Transverse colon (tissue), 3 donors: ENCODE data around the gene TGM3.

Source experiments
- POLR2A ChIP-seq: fragments of 450-650 bp; IDR thresholded peaks from one replicate; pipeline ENCODE4 v1.6.1; 2016; ENCODE audit warnings: antibody characterized with exemption, mild to moderate bottlenecking, moderate library complexity
- TF ChIP-seq, protein P1 (sequence below), 5 experiments: fragments of 200-600 bp in 3 of 5; fragments of 450-650 bp in 2 of 5; sonication (generic) in 3 of 5; IDR thresholded peaks; 1 replicate in 2 of 5; 2 replicates in 3 of 5; pipeline ENCODE4 v1.5.1; 2016 to 2017; ENCODE audit warnings: antibody characterized with exemption in 5 of 5, inconsistent platforms in 3 of 5, mild to moderate bottlenecking in 2 of 5, moderate library complexity in 1 of 5

DNA sequence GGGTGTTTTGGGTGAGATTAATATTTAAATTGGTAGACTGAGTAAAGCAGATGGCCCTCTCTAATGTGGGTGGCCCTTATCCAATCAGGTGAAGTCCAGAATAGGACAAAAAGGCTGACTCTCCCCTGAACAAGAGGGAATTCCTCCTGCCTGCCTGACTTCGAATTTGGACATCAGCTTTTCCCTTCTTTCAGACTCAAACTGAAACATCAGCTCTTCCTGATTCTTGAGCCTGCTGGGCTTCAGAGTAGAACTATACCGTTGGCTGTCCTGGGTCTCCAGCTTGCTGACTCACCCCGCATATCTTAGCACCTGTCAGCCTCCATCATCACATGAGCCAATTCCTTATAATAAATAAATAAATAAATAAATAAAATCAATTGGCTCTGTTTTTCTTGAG lies 69.9 kb downstream of the TGM3 start:
- TF ChIP-seq, protein P1, sequence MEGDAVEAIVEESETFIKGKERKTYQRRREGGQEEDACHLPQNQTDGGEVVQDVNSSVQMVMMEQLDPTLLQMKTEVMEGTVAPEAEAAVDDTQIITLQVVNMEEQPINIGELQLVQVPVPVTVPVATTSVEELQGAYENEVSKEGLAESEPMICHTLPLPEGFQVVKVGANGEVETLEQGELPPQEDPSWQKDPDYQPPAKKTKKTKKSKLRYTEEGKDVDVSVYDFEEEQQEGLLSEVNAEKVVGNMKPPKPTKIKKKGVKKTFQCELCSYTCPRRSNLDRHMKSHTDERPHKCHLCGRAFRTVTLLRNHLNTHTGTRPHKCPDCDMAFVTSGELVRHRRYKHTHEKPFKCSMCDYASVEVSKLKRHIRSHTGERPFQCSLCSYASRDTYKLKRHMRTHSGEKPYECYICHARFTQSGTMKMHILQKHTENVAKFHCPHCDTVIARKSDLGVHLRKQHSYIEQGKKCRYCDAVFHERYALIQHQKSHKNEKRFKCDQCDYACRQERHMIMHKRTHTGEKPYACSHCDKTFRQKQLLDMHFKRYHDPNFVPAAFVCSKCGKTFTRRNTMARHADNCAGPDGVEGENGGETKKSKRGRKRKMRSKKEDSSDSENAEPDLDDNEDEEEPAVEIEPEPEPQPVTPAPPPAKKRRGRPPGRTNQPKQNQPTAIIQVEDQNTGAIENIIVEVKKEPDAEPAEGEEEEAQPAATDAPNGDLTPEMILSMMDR (IDR thresholded peaks at IDR 0.05) = no peak
- TF ChIP-seq POLR2A = no peak
